ENCODE measurements around the gene AGTR2. TPM values are rescaled to one million over a fixed set of nuclear protein-coding genes. Genes with fewer than 3 reads are reported as not detected.

The AGTR2 gene
- total RNA-seq, 1 experiment from 2014 or later: not detected

DNA sequence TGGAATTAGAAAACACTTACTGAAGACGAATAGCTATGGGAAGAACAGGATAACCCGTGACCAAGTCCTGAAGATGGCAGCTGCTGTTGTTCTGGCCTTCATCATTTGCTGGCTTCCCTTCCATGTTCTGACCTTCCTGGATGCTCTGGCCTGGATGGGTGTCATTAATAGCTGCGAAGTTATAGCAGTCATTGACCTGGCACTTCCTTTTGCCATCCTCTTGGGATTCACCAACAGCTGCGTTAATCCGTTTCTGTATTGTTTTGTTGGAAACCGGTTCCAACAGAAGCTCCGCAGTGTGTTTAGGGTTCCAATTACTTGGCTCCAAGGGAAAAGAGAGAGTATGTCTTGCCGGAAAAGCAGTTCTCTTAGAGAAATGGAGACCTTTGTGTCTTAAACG is 2.4 kb downstream of the AGTR2 start:
- DNase-seq (ENCODE audit: low read depth, low spot score): no peak
- POLR2A ChIA-PET: no interaction called here
- H3K27me3 ChIP-seq (ENCODE audit: insufficient read depth, low read length): no peaks in the 10 kb centered on the region

More for the DNA sequence above, 2.4 kb downstream of the AGTR2 start:
- TF ChIP-seq CEBPB (IDR thresholded peaks at IDR 0.05; ENCODE audit: low read depth) (no peak), SIN3A (IDR thresholded peaks at IDR 0.05; ENCODE audit: low read depth) (no peak), MAX (IDR thresholded peaks at IDR 0.05) (no peak), SRF (IDR thresholded peaks at IDR 0.05; ENCODE audit: low read depth) (no peak), TCF7L2 (IDR thresholded peaks at IDR 0.05; ENCODE audit: borderline replicate concordance, extremely low read depth, insufficient read depth, insufficient read length) (no peak), YY1 (IDR thresholded peaks at IDR 0.05; ENCODE audit: extremely low read depth, insufficient replicate concordance, low read depth, low read length) (no peak), ZFX (IDR thresholded peaks at IDR 0.05) (no peak), SP1 (IDR thresholded peaks at IDR 0.05; ENCODE audit: low read depth) (no peak), EZH2phosphoT487 (IDR thresholded peaks at IDR 0.05; ENCODE audit: borderline replicate concordance) (no peak), ZBTB33 (IDR thresholded peaks at IDR 0.05; ENCODE audit: extremely low read depth, insufficient replicate concordance, low read length) (no peak), POLR2AphosphoS5 (IDR thresholded peaks at IDR 0.05; ENCODE audit: low read depth, low read length) (no peak)
- TF ChIP-seq, protein P1, sequence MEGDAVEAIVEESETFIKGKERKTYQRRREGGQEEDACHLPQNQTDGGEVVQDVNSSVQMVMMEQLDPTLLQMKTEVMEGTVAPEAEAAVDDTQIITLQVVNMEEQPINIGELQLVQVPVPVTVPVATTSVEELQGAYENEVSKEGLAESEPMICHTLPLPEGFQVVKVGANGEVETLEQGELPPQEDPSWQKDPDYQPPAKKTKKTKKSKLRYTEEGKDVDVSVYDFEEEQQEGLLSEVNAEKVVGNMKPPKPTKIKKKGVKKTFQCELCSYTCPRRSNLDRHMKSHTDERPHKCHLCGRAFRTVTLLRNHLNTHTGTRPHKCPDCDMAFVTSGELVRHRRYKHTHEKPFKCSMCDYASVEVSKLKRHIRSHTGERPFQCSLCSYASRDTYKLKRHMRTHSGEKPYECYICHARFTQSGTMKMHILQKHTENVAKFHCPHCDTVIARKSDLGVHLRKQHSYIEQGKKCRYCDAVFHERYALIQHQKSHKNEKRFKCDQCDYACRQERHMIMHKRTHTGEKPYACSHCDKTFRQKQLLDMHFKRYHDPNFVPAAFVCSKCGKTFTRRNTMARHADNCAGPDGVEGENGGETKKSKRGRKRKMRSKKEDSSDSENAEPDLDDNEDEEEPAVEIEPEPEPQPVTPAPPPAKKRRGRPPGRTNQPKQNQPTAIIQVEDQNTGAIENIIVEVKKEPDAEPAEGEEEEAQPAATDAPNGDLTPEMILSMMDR (IDR thresholded peaks at IDR 0.05 in 2 of 3, conservative IDR thresholded peaks at IDR 0.05 in 1 of 3; ENCODE audit: borderline replicate concordance in 1 of 3, insufficient read depth in 1 of 3, low read depth in 2 of 3, low read length in 2 of 3): no peak
- TF ChIP-seq, protein P2, sequence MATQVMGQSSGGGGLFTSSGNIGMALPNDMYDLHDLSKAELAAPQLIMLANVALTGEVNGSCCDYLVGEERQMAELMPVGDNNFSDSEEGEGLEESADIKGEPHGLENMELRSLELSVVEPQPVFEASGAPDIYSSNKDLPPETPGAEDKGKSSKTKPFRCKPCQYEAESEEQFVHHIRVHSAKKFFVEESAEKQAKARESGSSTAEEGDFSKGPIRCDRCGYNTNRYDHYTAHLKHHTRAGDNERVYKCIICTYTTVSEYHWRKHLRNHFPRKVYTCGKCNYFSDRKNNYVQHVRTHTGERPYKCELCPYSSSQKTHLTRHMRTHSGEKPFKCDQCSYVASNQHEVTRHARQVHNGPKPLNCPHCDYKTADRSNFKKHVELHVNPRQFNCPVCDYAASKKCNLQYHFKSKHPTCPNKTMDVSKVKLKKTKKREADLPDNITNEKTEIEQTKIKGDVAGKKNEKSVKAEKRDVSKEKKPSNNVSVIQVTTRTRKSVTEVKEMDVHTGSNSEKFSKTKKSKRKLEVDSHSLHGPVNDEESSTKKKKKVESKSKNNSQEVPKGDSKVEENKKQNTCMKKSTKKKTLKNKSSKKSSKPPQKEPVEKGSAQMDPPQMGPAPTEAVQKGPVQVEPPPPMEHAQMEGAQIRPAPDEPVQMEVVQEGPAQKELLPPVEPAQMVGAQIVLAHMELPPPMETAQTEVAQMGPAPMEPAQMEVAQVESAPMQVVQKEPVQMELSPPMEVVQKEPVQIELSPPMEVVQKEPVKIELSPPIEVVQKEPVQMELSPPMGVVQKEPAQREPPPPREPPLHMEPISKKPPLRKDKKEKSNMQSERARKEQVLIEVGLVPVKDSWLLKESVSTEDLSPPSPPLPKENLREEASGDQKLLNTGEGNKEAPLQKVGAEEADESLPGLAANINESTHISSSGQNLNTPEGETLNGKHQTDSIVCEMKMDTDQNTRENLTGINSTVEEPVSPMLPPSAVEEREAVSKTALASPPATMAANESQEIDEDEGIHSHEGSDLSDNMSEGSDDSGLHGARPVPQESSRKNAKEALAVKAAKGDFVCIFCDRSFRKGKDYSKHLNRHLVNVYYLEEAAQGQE (IDR thresholded peaks at IDR 0.05; ENCODE audit: low read depth): no peak
- TF ChIP-seq, protein P3, sequence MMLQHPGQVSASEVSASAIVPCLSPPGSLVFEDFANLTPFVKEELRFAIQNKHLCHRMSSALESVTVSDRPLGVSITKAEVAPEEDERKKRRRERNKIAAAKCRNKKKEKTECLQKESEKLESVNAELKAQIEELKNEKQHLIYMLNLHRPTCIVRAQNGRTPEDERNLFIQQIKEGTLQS (IDR thresholded peaks at IDR 0.05): no peak
- RAD21 ChIA-PET (ENCODE audit: low non-redundant PET in 1 of 2, low total read pairs in 2 of 2, uncharacterized antibody in 2 of 2, unreplicated experiment in 2 of 2): no interaction called here
- H3K9ac ChIP-seq (ENCODE audit: low read length): no peak overlapping the region
- no peak overlapping the region for H2AFZ ChIP-seq (ENCODE audit: low read depth, low read length, poor library complexity, severe bottlenecking)
- no peaks in the 10 kb centered on the region for H3K9me2 ChIP-seq (ENCODE audit: insufficient read depth)
- no TSS peak for BruUV-seq (replicated peaks)
- H3K4me1 ChIP-seq (ENCODE audit: control insufficient read depth in 1 of 2, insufficient read depth in 2 of 2, low read length in 2 of 2): no peaks in the 10 kb centered on the region
- CTCF ChIA-PET: no interaction called here
- no peaks in the 10 kb centered on the region for H3K36me3 ChIP-seq (ENCODE audit: control insufficient read depth in 1 of 2, insufficient read depth in 2 of 2, low read length in 2 of 2)
- intact Hi-C loops (cut with micrococcal nuclease): no loop called here
- no peak overlapping the region for H3K4me2 ChIP-seq (ENCODE audit: low read length)
- no peaks in the 10 kb centered on the region for H4K20me1 ChIP-seq (ENCODE audit: insufficient read depth)
- H3K79me2 ChIP-seq (ENCODE audit: insufficient read depth, low read length): no peaks in the 10 kb centered on the region
- no peak overlapping the region for H3K27ac ChIP-seq (ENCODE audit: low read depth, low read length)
- no peak for ATAC-seq
- no peak overlapping the region for H3K4me3 ChIP-seq (replicated peaks in 1 of 2; ENCODE audit: low read depth in 1 of 2, low read length in 2 of 2)
- H3K9me3 ChIP-seq (ENCODE audit: control insufficient read depth in 1 of 2, insufficient read depth in 1 of 2, low read depth in 1 of 2, low read length in 2 of 2): no peaks in the 10 kb centered on the region

All from HCT116 (cell line).